Stimulated activated CD4-positive, alpha-beta T cell treated with anti-CD3 and anti-CD28 coated beads, Interleukin-4, amount 100 ng/mL, for 24 hours (primary cell): Measurements from ENCODE around the gene ARHGAP5.

Experiments used
- DNase-seq: peaks from one replicate; pipeline ENCODE4 v3.0.0-alpha.2; 2020

Gene ARHGAP5

GRCh38 chr14:32075672-32076277, 1.3 kb upstream of the ARHGAP5 start:
- DNase-seq = no peak

- peak; percentile 84 for DNase-seq
These were observed 625 bp upstream of the ARHGAP5 start for GRCh38 chr14:32076278-32077080.

DNA sequence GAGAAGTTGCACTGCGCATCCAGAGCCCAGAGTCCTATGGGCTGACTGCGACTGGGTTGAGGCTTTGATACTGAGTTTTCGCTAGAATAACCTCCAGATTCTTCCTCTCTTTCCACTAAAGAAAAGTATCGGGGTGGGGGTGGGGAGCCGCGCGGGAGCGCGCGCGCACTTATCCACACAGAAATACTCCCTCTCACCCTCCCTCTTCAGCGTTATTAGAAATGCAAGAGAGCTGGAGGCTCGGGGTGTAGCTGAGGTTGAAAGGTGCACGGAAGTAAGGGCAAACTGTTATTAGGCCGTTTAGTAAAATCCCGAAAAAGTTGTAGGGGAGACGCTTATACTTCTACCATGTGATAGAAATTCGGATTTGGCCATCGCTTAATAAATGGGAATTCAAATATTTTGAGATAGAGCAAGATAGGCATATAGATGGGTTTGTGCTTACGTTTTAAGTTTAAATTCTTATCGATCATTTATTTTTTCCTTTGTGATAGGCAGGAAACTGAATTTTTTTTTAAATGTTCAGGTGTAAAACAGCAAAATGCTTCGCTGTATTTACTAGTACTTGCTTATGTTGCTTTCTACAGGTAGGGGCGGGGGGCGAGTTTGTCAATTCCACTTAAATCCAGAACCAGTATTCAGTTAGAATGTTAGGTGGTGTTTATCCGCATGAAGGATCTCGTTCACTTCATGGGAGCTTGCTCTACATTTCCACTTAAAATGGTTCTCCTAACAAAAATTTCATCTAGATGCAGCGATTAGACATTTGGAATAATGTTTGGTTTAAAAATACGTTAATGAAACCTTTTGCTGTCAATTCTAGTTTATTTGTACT, 1.1 kb downstream of the ARHGAP5 start:
- DNase-seq = no peak

DNA sequence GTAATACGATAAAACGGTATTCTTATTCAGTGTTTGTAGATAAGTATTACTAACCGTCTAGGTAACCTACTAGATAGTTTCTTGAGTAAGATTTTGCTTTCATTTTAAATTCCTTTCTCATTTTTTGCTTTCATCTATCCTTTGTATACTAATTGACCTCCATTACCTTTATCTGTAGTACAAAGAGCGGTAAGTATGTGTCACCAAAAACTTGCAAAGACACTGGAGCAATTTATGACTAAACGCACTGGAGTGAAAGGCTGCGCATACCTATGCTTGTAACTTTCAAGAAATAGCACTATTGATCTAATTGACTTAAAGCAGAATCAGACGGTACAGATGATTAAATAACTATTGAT, 1.7 kb downstream of the ARHGAP5 start:
- peak; percentile 40 for DNase-seq

GRCh38 chr14:32079264-32079663, 2.2 kb downstream of the ARHGAP5 start:
- no peak for DNase-seq

DNA sequence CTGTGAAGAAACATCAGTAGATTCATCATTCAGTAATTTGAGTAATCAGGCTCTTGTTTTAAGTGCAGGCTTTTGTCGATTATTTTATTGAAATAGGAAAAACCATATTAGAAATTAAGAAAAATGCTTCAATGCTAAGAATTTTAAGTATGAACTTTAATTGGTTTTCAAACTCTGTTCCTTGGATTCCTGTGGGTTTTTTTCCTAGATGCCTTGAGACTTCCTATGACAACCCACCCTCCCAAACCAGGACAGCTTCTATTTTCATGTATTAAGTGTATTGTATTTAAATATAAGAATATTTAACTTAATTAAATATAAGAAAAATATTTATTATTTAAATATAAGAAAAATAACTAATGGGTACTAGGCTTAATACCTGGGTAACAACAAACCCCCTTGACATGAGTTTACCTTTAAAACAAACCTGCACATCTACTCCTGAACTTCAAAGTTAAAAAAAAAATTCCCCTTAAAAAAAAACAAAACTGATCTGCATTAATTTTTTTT, 3.0 kb downstream of the ARHGAP5 start:
- DNase-seq = no peak

DNA sequence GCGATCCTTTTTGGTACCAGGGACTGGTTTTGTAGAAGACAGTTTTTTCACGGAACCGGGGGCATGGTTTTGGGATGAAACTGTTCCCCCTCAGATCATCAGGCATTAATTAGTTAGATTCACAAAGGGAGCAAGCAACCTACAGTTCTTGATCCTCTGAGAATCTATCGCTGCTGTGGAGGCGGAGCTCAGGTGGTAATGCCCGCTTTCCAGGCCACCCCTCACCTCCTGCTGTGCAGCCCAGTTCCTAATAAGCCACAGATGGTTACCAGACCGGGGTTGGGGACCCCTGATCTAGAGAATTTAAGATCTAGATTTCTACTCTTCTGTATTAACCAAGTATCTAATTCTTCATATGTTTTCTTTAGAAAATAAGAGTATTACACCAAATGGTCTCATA, 4.8 kb downstream of the ARHGAP5 start:
- no peak for DNase-seq

DNA sequence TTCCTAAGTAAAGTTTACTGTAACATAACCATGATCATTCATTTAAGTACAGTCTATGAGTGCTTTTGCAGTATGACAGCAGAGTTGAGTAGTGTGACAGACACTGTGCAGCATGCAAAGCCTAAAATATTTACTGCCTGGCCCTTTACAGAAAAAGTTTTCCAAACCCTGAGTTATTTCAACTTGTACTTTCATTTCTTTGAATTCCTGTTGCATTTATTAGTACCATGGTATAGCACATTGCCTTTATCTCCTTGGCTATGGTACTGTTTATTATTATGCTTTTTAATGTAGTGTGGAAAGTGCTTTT, 6.2 kb downstream of the ARHGAP5 start:
- no peak for DNase-seq

GRCh38 chr14:32083789-32084188, 6.7 kb downstream of the ARHGAP5 start:
- no peak for DNase-seq

DNA sequence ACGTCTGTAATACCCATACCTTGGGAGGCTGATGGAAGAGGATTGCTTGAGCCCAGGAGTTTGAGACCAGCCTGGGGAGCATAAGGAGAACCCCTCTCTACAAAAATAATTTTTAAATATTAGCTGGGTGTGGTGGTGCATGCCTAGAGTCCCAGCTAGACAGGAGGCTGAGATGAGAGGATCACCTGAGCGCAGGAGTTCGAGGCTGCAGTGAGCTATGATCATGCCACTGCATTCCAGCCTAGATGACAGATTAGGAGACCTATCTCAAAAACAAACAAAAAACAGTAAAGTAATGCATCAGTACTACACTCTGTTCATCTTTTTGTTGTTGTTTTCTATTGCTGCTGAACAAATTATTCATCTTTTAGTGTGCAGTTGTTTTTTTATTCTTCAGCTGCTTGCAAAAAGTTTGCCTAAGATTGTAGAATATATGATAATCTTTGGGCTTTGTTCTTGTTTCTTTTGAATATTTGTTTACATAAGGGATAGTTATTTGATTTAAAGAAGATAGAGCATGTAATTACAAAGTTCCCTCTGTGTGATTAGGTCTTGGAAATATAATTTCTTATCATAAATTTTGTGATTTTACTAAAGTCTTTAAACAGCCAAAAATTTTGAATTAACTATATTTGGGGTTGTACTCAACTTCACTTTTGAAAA, 8.2 kb downstream of the ARHGAP5 start:
- DNase-seq = no peak

GRCh38 chr14:32085845-32086383, 8.8 kb downstream of the ARHGAP5 start:
- DNase-seq = no peak

DNA sequence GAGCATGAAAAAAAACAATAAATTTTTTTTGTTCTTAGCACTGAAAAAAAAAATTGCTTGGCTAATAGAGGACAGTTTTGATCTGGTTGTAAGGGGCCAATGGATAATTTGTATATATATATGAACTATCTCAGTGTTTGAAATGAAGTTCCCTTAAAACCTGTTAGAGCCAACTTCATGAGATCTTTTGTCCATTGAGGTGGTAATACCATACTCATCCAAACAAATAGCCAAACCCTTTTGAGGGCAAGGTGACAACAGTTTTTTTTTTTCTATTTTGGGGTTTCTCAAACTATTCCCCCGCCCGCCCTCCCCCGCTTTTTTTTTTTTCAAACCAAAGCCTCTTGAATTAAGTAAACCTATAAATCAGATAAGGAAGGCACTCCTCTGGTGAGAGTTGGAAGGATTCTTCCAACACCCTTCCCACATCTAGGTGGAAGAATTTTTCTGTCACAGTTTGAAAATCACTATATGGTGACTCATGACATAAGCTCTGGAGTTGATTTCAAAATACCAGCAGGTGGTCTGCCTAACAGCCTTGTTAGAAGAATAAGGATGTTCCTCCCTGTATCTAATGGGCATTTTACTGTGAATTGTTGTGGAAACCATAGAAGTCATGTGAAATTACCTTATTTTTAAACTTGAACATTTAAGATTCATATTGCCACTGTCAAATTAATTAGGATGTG, 10.2 kb downstream of the ARHGAP5 start:
- no peak for DNase-seq

DNA sequence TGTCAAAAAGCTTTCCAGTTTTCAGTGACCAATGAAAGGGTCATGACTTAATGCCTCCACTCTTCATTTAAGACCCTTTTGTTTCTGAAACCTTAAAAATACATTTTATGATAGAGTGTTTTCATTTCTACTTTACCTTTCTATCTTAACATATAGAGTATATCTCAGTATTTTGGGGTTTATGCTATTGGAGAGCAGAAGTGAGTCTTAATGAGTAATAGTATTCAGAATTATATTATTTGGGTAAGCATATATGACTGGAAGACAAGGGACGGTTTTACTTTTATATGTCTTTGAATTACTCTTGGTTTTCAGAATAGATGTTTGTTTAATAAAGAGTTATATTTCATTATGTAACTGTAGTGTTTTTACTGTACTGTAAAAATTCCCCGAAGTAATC, 10.8 kb downstream of the ARHGAP5 start:
- no peak for DNase-seq

GRCh38 chr14:32090686-32091085, 13.6 kb downstream of the ARHGAP5 start:
- no peak for DNase-seq

- no peak for DNase-seq
These were observed 22.4 kb downstream of the ARHGAP5 start for GRCh38 chr14:32099473-32099872.

GRCh38 chr14:32100175-32100574, 23.1 kb downstream of the ARHGAP5 start:
- no peak for DNase-seq

GRCh38 chr14:32102152-32102787, 25.2 kb downstream of the ARHGAP5 start:
- DNase-seq = no peak

- DNase-seq = no peak
These were observed 25.9 kb downstream of the ARHGAP5 start for GRCh38 chr14:32102968-32103367.

DNA sequence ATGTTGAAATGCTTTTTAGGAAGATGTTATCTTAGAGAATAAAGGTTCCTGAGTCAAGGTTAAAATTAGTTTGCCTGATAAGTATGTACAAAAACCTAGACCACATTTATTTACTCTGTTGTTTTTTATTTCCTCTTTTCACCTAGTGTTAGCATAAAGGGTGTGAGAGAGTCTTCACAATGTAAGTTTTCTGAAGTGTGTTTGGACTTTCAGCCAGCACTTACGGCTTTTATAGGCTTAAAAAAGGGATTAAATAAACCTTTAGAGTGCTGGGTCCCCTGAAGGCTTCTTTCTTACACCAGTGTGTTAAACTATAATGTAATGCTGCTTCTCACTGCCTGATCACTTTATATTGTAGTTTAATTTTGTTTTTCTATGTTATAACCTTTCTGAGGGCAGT, 27.2 kb downstream of the ARHGAP5 start:
- DNase-seq = no peak

DNA sequence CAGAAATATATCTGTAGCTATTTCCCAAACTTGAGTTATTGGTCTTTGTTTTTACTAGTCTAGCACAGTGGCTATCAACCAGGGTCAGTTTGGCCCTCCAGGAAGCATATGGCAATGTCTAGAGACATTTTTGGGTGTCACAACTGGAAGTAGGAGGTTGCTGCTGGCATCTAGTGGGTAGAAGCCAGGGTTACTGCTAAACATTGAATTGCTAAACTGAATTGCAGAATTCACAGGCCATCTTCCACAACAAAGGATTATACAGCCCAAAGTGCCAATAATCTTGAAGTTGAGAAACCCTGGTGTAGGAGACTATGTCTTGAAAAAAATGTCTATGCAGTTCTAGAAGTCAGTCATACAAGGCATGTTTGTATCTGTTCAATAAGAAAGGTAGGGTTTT, 27.7 kb downstream of the ARHGAP5 start:
- DNase-seq = no peak

GRCh38 chr14:32109676-32110547, 32.8 kb downstream of the ARHGAP5 start:
- DNase-seq = no peak
